ENCODE results near the gene VPS18. TPM values are rescaled to one million over a fixed set of nuclear protein-coding genes. Genes with fewer than 3 reads are reported as not detected.

The VPS18 gene
- total RNA-seq, 1 donor from 2014 or later: 33.5 TPM

DNA sequence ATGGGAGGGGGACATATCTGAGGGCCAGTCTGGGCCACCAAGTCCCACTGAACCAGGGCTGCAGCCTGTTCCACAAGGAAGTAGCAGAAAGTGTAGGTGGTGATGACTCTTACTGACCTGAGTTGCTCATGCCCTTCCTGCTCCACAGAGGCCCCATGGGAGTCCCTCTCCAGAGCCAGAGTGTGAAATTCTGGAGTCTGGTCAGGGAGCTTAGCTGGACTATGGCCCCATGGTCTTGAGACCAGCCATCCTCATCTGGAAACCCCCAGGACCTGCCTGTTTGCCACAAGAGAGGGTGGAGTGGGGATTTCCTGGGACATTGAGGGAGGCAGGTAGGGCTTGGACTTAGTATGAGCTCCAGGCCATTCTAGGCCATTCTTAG, 47.4 kb upstream of the VPS18 start:
- H3K4me1 Mint-ChIP-seq (ENCODE audit: low read depth, unreplicated experiment): peaks cover 14% of the 10 kb centered on the region
- no peaks in the 10 kb centered on the region for H3K36me3 Mint-ChIP-seq (ENCODE audit: unreplicated experiment)
- H3K9me3 Mint-ChIP-seq (ENCODE audit: unreplicated experiment): peaks cover 3% of the 10 kb centered on the region
- H3K4me3 Mint-ChIP-seq (ENCODE audit: unreplicated experiment): no peak overlapping the region
- TF ChIP-seq, protein P1, sequence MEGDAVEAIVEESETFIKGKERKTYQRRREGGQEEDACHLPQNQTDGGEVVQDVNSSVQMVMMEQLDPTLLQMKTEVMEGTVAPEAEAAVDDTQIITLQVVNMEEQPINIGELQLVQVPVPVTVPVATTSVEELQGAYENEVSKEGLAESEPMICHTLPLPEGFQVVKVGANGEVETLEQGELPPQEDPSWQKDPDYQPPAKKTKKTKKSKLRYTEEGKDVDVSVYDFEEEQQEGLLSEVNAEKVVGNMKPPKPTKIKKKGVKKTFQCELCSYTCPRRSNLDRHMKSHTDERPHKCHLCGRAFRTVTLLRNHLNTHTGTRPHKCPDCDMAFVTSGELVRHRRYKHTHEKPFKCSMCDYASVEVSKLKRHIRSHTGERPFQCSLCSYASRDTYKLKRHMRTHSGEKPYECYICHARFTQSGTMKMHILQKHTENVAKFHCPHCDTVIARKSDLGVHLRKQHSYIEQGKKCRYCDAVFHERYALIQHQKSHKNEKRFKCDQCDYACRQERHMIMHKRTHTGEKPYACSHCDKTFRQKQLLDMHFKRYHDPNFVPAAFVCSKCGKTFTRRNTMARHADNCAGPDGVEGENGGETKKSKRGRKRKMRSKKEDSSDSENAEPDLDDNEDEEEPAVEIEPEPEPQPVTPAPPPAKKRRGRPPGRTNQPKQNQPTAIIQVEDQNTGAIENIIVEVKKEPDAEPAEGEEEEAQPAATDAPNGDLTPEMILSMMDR (IDR thresholded peaks at IDR 0.05; ENCODE audit: partially characterized antibody, unreplicated experiment): no peak
- no peak for DNase-seq
- peaks cover 18% of the 10 kb centered on the region for H3K27me3 Mint-ChIP-seq (ENCODE audit: unreplicated experiment)
- H3K27ac Mint-ChIP-seq (ENCODE audit: unreplicated experiment): no peak overlapping the region

DNA sequence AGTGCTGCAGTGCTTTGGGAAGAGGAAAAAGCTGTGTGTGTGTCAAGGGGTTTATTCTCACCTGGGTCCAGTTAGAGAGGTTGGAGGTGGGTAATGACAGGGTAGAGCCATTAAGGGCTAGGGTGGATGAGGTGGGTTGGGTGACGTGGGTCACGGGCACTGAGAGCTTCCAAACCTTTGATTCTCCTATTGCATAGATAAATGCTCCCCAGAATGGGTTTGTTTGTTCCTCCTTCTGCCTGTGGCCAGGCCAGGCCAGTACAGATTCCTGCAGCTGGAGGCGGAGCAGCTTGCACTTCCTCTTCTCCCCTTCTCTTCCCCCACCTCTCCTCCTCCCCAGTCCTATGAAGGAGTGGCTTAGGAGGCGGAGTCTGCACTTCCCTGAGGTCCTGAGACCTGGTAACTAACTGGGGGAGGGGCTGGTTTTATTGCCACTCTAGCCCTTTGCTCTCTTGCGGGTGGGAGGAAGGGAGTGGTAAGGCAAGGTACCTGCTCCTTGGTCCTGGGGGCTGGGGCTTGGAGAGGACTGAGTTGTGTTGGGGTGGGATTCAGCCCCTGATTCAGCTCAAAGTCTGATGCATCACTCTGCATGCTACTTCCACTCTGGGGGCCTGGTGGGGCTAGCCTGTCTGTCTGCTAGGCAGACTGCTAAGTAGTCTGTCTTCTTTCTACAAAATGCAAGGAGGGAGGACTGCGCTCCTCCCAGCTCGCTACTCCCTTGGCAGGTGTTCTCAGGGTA, 46.9 kb upstream of the VPS18 start:
- DNase-seq: no peak
- TF ChIP-seq, protein P1 (IDR thresholded peaks at IDR 0.05; ENCODE audit: partially characterized antibody, unreplicated experiment): no peak
- Mint-ChIP-seq H3K4me1 (ENCODE audit: low read depth, unreplicated experiment) (peaks cover 14% of the 10 kb centered on the region), H3K27me3 (ENCODE audit: unreplicated experiment) (peaks cover 18% of the 10 kb centered on the region), H3K9me3 (ENCODE audit: unreplicated experiment) (peaks cover 3% of the 10 kb centered on the region), H3K27ac (ENCODE audit: unreplicated experiment) (peak overlapping the region; percentile 4), H3K36me3 (ENCODE audit: unreplicated experiment) (no peaks in the 10 kb centered on the region), H3K4me3 (ENCODE audit: unreplicated experiment) (peak overlapping the region; percentile 17)

DNA sequence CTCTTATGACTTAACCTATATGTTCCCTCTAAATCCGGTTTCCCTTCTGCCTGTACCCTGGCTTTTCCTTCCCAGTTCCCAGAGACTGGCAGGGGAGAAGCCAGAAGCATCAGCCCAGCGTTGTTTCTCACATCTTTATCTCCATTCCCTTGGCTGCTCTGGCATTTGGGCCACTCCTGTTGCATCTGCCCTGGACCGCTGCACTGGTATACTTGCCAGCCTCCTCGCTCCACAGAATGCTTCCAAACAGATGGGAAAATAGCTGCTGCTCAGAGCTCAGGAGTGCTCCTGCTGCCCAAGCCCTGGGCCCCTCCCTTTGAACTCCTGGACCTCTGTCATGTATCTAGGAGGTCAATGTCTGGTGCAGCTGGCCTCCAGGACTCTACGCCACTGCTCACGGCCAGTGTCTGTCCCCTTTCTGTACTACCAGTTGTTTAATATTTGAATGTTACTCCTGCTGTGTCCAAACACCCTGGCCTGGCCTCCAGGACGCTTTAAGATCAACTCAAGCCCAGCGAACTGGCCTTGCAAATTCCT, 43.6 kb upstream of the VPS18 start:
- Mint-ChIP-seq H3K27ac (ENCODE audit: unreplicated experiment) (no peak overlapping the region), H3K9me3 (ENCODE audit: unreplicated experiment) (peaks cover 5% of the 10 kb centered on the region), H3K36me3 (ENCODE audit: unreplicated experiment) (no peaks in the 10 kb centered on the region), H3K27me3 (ENCODE audit: unreplicated experiment) (peaks cover 11% of the 10 kb centered on the region), H3K4me1 (ENCODE audit: low read depth, unreplicated experiment) (peaks cover 12% of the 10 kb centered on the region), H3K4me3 (ENCODE audit: unreplicated experiment) (no peak overlapping the region)
- TF ChIP-seq, protein P1 (IDR thresholded peaks at IDR 0.05; ENCODE audit: partially characterized antibody, unreplicated experiment): no peak
- DNase-seq: no peak

DNA sequence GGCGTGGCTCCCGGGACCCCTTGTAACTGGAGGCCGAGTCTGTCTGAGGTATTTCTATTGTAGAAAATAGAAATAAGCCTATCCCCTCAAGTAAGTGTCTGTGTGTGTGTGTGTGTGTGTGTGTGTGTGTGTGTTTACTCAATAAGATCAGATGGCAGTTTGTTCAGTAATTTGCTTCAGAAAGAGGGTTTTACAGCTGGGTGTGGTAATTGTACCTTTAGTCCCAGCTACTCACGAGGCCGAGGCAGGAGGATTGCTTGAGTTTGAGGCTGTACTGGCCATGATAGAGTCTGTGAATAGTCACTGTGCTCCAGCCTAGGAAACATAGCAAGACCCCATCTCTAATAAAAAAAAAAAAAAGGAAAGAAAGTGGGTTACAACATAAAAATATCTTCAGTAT, 41.7 kb upstream of the VPS18 start:
- H3K27ac Mint-ChIP-seq (ENCODE audit: unreplicated experiment): no peak overlapping the region
- peaks cover 2% of the 10 kb centered on the region for H3K9me3 Mint-ChIP-seq (ENCODE audit: unreplicated experiment)
- TF ChIP-seq, protein P1 (IDR thresholded peaks at IDR 0.05; ENCODE audit: partially characterized antibody, unreplicated experiment): no peak
- H3K4me1 Mint-ChIP-seq (ENCODE audit: low read depth, unreplicated experiment): peaks cover 9% of the 10 kb centered on the region
- no peak overlapping the region for H3K4me3 Mint-ChIP-seq (ENCODE audit: unreplicated experiment)
- no peaks in the 10 kb centered on the region for H3K36me3 Mint-ChIP-seq (ENCODE audit: unreplicated experiment)
- DNase-seq: no peak
- peaks cover 5% of the 10 kb centered on the region for H3K27me3 Mint-ChIP-seq (ENCODE audit: unreplicated experiment)

DNA sequence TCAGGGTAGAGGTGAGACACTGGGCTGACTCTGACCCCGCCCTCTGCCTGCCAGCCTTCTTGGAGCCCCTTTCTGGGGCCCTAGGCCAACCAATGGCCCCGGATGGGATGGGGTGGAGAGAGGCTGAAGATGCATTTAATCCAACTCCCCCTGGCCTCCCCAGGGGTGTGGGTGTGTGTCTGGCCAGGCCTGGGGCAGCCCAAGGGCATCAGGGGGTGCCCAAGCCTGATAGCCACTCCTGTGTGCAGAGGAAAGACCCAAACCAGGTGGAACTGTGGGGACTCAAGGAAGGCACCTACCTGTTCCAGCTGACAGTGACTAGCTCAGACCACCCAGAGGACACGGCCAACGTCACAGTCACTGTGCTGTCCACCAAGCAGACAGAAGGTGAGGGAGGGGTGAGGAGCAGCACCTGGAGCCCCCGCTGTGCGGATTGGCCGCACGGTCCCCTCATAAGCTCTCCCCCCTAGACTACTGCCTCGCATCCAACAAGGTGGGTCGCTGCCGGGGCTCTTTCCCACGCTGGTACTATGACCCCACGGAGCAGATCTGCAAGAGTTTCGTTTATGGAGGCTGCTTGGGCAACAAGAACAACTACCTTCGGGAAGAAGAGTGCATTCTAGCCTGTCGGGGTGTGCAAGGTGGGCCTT, 40.9 kb upstream of the VPS18 start:
- Mint-ChIP-seq H3K36me3 (ENCODE audit: unreplicated experiment) (no peaks in the 10 kb centered on the region), H3K9me3 (ENCODE audit: unreplicated experiment) (peaks cover 2% of the 10 kb centered on the region), H3K4me3 (ENCODE audit: unreplicated experiment) (no peak overlapping the region), H3K27ac (ENCODE audit: unreplicated experiment) (no peak overlapping the region), H3K4me1 (ENCODE audit: low read depth, unreplicated experiment) (peaks cover 2% of the 10 kb centered on the region), H3K27me3 (ENCODE audit: unreplicated experiment) (peaks cover 5% of the 10 kb centered on the region)
- DNase-seq: no peak
- TF ChIP-seq, protein P1 (IDR thresholded peaks at IDR 0.05; ENCODE audit: partially characterized antibody, unreplicated experiment): no peak
